HL-60 (cell line): ENCODE measurements around the gene DIP2A.

Experiments
- CTCF ChIP-seq: IDR thresholded peaks from one replicate; pipeline ENCODE4 v1.5.1; 2011; ENCODE audit warnings: low read length, control low read depth, inconsistent platforms; ENCODE audit not compliant: insufficient read depth
- POLR2AphosphoS5 ChIP-seq: IDR thresholded peaks from 2 replicates; pipeline ENCODE4 v1.6.1; 2012; ENCODE audit warnings: low read depth
- REST ChIP-seq: IDR thresholded peaks from 2 replicates; pipeline ENCODE4 v1.6.1; 2012; ENCODE audit warnings: low read depth; ENCODE audit not compliant: insufficient replicate concordance
- SPI1 ChIP-seq: IDR thresholded peaks from 2 replicates; pipeline ENCODE4 v1.6.1; 2012; ENCODE audit warnings: low read depth, mild to moderate bottlenecking, borderline replicate concordance

- no peak for TF ChIP-seq CTCF
- no peak for TF ChIP-seq SPI1
- TF ChIP-seq REST, result no peak
- no peak for TF ChIP-seq POLR2AphosphoS5
Observed at GRCh38 chr21:46607636-46608035, 148.9 kb downstream of the DIP2A start.
